ENCODE data around the gene THTPA.

Gene THTPA

DNA sequence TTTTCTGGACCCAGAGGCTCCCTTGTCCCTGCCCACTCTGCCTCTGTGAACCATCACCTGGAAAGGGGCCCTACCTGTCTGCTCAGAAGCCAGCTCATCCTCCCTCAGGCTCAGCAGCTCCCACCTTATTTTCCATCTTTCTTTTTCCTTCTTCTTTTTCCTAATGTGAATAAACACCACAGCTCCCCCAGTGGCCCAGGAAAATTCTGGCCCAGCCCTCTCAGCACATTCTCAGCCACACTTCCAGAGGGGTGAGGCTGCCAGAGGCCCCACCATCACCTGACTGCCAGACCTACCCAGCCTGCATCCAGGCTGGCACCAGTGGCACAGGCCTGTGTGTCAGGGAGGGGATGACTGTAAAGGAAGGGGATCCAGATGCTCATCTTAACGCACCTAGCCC, 27.5 kb upstream of the THTPA start:
- no peak overlapping the region for H3K27ac ChIP-seq
- TF ChIP-seq, protein P1, sequence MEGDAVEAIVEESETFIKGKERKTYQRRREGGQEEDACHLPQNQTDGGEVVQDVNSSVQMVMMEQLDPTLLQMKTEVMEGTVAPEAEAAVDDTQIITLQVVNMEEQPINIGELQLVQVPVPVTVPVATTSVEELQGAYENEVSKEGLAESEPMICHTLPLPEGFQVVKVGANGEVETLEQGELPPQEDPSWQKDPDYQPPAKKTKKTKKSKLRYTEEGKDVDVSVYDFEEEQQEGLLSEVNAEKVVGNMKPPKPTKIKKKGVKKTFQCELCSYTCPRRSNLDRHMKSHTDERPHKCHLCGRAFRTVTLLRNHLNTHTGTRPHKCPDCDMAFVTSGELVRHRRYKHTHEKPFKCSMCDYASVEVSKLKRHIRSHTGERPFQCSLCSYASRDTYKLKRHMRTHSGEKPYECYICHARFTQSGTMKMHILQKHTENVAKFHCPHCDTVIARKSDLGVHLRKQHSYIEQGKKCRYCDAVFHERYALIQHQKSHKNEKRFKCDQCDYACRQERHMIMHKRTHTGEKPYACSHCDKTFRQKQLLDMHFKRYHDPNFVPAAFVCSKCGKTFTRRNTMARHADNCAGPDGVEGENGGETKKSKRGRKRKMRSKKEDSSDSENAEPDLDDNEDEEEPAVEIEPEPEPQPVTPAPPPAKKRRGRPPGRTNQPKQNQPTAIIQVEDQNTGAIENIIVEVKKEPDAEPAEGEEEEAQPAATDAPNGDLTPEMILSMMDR (conservative IDR thresholded peaks at IDR 0.05): peak; percentile 33

DNA sequence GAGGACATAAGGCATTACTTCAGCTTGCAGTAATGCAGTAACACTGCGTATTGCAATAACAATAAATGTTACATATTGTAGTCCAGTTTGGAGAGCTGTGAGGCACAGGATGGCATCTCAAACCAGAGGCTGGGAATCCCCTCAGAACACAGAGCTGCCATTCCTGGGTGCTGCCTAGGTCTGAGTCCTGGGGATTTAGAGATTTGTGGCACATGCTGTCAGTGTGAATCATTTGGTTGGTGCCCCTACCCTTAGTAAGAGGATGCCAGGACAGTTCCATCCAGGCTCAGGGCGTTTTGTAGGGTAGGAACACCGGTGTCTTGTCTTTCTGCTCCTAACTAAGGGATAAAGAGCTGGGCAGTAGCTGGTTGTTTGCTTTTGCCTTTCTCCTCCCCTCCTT, 27.1 kb upstream of the THTPA start:
- no peak overlapping the region for H3K27ac ChIP-seq
- TF ChIP-seq, protein P1 (conservative IDR thresholded peaks at IDR 0.05): no peak

DNA sequence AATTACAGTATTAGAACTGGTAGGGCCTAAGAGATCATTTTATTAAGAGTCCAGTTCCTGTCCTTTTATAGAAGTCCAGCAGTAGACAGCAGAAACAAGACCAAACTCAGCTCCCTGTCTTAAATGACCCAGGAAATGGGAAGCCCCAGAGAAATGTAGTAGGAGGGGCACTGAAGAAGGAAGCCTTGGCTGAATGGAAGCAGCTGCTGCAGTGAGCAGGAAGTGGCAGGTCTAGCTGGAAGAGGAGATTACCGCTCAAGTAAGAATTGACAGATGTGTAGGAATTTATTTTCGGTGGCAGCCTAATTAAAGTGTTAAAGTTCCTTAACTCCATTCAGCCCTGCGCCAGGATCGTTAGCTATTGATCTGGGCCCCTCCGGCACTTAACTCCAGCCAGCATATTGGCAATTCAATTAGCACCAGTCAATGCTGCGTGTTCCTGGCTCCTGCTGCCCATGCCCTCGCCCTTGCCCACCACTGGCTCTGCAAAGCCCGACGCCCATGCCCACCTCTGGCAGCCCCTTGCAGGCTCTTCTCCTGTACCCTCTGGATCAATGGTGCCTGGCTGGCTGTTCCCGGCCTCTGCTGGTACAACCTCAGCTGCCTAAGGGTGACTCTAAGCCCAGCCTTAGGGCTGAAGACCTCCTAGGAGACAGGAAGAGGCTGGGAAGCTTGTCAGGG, 25.6 kb upstream of the THTPA start:
- TF ChIP-seq, protein P1 (conservative IDR thresholded peaks at IDR 0.05): no peak
- H3K27ac ChIP-seq: no peak overlapping the region

DNA sequence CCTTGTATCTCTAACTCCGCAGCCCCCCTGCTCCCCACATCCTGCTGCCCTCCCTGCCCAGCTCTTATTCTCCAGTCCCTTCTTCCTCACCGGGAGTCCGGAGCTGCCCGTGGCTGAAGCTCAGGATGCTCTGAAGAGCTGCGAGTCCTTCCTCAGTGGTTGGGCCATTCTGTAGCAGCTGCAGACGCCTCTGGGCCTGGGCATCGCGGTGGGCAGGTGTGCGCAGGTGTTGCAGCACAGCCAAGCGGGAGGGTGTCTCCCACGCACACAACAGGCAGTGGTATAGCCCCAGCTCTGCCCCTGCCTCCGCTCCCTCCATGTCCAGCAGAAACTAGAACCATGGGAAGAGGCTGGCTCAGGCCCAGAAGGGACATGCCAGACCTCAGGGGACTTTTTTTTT, 24.7 kb upstream of the THTPA start:
- TF ChIP-seq, protein P1 (conservative IDR thresholded peaks at IDR 0.05): no peak
- no peak overlapping the region for H3K27ac ChIP-seq

DNA sequence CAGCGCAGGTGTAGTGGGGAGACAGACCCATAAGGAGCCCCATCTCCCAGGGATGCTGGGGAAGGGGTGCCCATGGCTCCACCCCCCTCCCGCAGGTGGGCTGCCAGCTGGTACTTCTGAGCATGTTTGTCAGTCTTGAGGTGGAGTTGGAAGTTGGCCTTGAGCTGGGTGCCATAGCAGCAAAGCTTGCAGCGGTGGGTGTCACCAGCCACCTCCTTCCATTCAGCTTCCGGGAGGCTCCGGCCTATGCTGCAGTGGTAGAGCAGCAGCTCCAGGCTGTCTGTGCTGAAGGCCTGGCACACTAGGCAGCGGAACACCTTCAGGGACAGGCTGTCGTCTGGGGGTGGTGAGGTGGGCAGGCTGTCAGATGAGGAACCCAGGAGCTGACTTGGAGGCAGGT, 23.4 kb upstream of the THTPA start:
- TF ChIP-seq, protein P1 (conservative IDR thresholded peaks at IDR 0.05): no peak
- no peak overlapping the region for H3K27ac ChIP-seq

DNA sequence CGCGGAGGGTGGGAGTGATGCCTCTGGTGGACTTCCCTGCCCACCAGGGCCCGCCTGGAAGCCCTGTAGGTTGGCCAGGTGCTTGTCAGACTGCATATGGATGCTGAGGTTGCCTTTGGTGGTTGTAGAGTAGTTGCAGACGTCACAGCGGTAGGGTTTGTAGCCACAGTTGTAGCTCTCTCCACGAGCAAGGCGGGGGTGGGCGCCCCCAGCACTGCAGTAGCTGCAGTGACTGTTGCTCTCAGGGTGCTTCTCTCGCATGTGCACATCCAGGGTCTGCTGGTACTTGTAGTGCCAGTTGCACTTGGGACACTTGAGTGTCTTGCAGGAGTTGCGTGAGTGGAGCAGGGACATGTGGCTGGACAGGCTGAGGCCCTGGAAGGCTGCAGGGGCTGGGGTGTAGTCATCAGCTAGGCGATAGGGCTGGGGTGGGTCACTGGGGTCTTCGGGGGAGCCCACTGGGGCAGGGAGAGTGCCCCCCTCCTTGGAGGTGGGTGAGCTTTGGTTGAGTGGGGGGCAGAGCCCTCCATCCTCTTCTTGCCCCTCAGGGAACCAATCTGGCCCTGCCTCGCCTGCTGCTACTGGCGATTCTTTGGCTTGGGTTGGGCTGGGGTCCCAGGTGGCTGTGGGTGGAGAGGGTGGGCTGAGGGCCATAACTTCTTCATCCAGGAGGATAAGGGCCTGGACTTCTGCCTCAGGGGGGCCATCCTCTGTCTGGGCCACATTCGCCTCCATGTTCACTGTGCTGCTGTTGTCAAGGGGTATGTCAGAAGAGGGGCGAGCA, 22.2 kb upstream of the THTPA start:
- H3K27ac ChIP-seq: no peak overlapping the region
- TF ChIP-seq, protein P1 (conservative IDR thresholded peaks at IDR 0.05): no peak

DNA sequence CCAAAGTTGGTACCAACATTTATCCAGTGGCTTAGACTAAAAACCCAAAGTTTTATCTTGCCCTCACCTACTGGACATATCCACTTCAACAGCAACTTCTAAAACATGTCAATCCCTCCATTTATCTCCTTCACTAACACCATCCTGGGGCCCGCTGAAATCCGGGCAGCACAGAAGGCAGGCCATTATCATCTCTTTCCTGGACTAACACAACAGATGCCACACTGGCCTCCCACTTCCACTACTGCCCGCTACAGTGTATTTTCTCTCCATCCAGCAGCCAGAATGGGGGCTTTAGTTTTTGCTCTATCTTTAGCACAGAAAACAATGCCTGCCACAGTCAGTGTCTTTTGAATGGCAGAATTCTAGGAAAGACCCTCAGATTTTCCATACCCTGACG, 20.1 kb upstream of the THTPA start:
- H3K27ac ChIP-seq: no peak overlapping the region
- TF ChIP-seq, protein P1 (conservative IDR thresholded peaks at IDR 0.05): no peak

All from VCaP (cell line).